SH-SY5Y (cell line): ENCODE results near the gene ABCD1.

ENCODE experiments used
- GATA2 ChIP-seq: IDR thresholded peaks from 2 replicates; pipeline ENCODE4 v1.6.1; 2011; ENCODE audit warnings: mild to moderate bottlenecking, low read depth, low read length
- GATA3 ChIP-seq: IDR thresholded peaks from 2 replicates; pipeline ENCODE4 v1.6.1; 2011; ENCODE audit warnings: low read depth, mild to moderate bottlenecking, low read length, moderate library complexity

- TF ChIP-seq GATA2 (no peak), GATA3 (no peak)
Measured at GRCh38 chrX:153736871-153737441, 12.3 kb downstream of the ABCD1 start.
